ENCODE data around the gene USP9X.

GRCh38 chrX:41076742-41077141 is 8.5 kb upstream of the USP9X start:
- TF ChIP-seq CTCF (IDR thresholded peaks at IDR 0.05) = no peak
- no peak for TF ChIP-seq POLR2AphosphoS5 (IDR thresholded peaks at IDR 0.05)
- no peak for TF ChIP-seq POLR2A (IDR thresholded peaks at IDR 0.05)
